HCT116 (cell line): ENCODE measurements around the gene SPRYD4. TPM values are rescaled to one million over a fixed set of nuclear protein-coding genes. Genes with fewer than 3 reads are reported as not detected.

Experiments
- ATAC-seq: fragments of 200-7000 bp; cut with Tn5 transposase; 2 replicates; pipeline ENCODE4 v1.9.1; 2020; ENCODE audit warnings: mild to moderate bottlenecking, moderate library complexity
- BruUV-seq: library from RNA; stranded (reverse); fragments of 400-500 nt; replicated peaks from 2 replicates; lab custom pipeline; 2021; lab: Mats Ljungman, UMichigan
- CTCF ChIA-PET: fragments of 300-600 bp; sonication (Branson Sonifier 250); formaldehyde crosslinking; loops from one replicate; lab custom pipeline; 2021; ENCODE audit warnings: antibody characterized with exemption; lab: Charles Lee
- POLR2A ChIA-PET: fragments of 300-600, 350-600 bp; sonication (Branson Sonifier 250); formaldehyde crosslinking; loops from one replicate; lab custom pipeline; 2021; ENCODE audit warnings: antibody characterized with exemption; lab: Charles Lee
- RAD21 ChIA-PET, 2 experiments: fragments of 300-600 bp; sonication (Branson Sonifier 250); formaldehyde crosslinking; loops; one replicate each; lab custom pipeline; 2023; ENCODE audit warnings: low total read pairs in 2 of 2; ENCODE audit not compliant: uncharacterized antibody in 2 of 2, unreplicated experiment in 2 of 2, low non-redundant PET in 1 of 2; lab: Charles Lee
- DNase-seq: peaks from one replicate; pipeline ENCODE4 v3.0.0-alpha.2; 2010; ENCODE audit warnings: low read depth, low spot score
- H2AFZ ChIP-seq: fragments of 200-600 bp; shearing (Covaris generic), sonication (generic); 2 replicates; pipeline ENCODE4 v1.6.1; 2017; ENCODE audit warnings: low read depth, mixed run types, mixed read lengths, antibody characterized with exemption, low read length; ENCODE audit not compliant: poor library complexity, severe bottlenecking
- H3K27ac ChIP-seq: 2 replicates; pipeline ENCODE4 v1.5.1; 2012; ENCODE audit warnings: low read depth, low read length
- H3K27me3 ChIP-seq: fragments of 200-600 bp; sonication (generic); 2 replicates; pipeline ENCODE4 v1.6.1; 2016; ENCODE audit warnings: mixed run types, low read length, mixed read lengths; ENCODE audit not compliant: insufficient read depth
- H3K36me3 ChIP-seq, 2 experiments: fragments of 200-500 bp in 1 of 2; fragments of 200-600 bp in 1 of 2; sonication (Bioruptor generic) in 1 of 2; sonication (generic) in 1 of 2; 2 replicates each; pipeline versions ENCODE4 v1.5.1 to v1.6.1; 2014 to 2016; ENCODE audit warnings: low read length in 2 of 2, inconsistent platforms in 1 of 2, mixed read lengths in 1 of 2, mixed run types in 1 of 2; ENCODE audit not compliant: insufficient read depth in 2 of 2, control insufficient read depth in 1 of 2
- H3K4me1 ChIP-seq, 2 experiments: fragments of 200-600 bp in 1 of 2; sonication (generic) in 1 of 2; 2 replicates each; pipeline versions ENCODE4 v1.5.1 to v1.6.1; 2012 to 2017; ENCODE audit warnings: low read length in 2 of 2, inconsistent platforms in 1 of 2, mild to moderate bottlenecking in 1 of 2, mixed read lengths in 1 of 2, mixed run types in 1 of 2, moderate library complexity in 1 of 2; ENCODE audit not compliant: insufficient read depth in 2 of 2, control insufficient read depth in 1 of 2
- H3K4me2 ChIP-seq: fragments of 200-600 bp; sonication (generic); 2 replicates; pipeline ENCODE4 v1.6.1; 2017; ENCODE audit warnings: mixed run types, low read length, mixed read lengths
- H3K4me3 ChIP-seq, 2 experiments: fragments of 200-600 bp in 1 of 2; sonication (generic) in 1 of 2; replicated peaks in 1 of 2; 2 replicates each; pipeline ENCODE4 v1.5.1; 2011 to 2016; ENCODE audit warnings: low read length in 2 of 2, control low read depth in 1 of 2, low read depth in 1 of 2, mild to moderate bottlenecking in 1 of 2, mixed read lengths in 1 of 2, mixed run types in 1 of 2
- H3K79me2 ChIP-seq: fragments of 200-600 bp; sonication (generic); 2 replicates; pipeline ENCODE4 v1.6.1; 2017; ENCODE audit warnings: mild to moderate bottlenecking, mixed run types, low read length, moderate library complexity, mixed read lengths; ENCODE audit not compliant: insufficient read depth
- H3K9ac ChIP-seq: fragments of 200-600 bp; sonication (generic); 2 replicates; pipeline ENCODE4 v1.6.1; 2016; ENCODE audit warnings: low read length, mixed read lengths
- H3K9me2 ChIP-seq: fragments of 200-600 bp; sonication (generic), shearing (Covaris generic); 2 replicates; pipeline ENCODE4 v1.6.1; 2017; ENCODE audit warnings: mixed run types, mild to moderate bottlenecking, moderate library complexity; ENCODE audit not compliant: insufficient read depth
- H3K9me3 ChIP-seq, 2 experiments: fragments of 200-500 bp in 1 of 2; fragments of 200-600 bp in 1 of 2; sonication (Bioruptor generic) in 1 of 2; sonication (generic) in 1 of 2; 2 replicates each; pipeline ENCODE4 v1.6.1; 2014 to 2017; ENCODE audit warnings: low read length in 2 of 2, mixed read lengths in 2 of 2, inconsistent platforms in 1 of 2, low read depth in 1 of 2, mild to moderate bottlenecking in 1 of 2, mixed run types in 1 of 2, moderate library complexity in 1 of 2; ENCODE audit not compliant: control insufficient read depth in 1 of 2, insufficient read depth in 1 of 2
- H4K20me1 ChIP-seq: fragments of 200-600 bp; sonication (generic), shearing (Covaris generic); 2 replicates; pipeline ENCODE4 v1.6.1; 2017; ENCODE audit warnings: mixed run types, mild to moderate bottlenecking, moderate library complexity; ENCODE audit not compliant: insufficient read depth
- ATF3 ChIP-seq: IDR thresholded peaks from 2 replicates; pipeline ENCODE4 v1.6.1; 2012
- CEBPB ChIP-seq: IDR thresholded peaks from 2 replicates; pipeline ENCODE4 v1.6.1; 2012; ENCODE audit warnings: low read depth
- EGR1 ChIP-seq: IDR thresholded peaks from 2 replicates; pipeline ENCODE4 v1.6.1; 2012; ENCODE audit warnings: low read depth
- EZH2 ChIP-seq: fragments of 200-600 bp; sonication (generic); IDR thresholded peaks from 2 replicates; pipeline ENCODE4 v1.6.1; 2017; ENCODE audit warnings: antibody characterized with exemption, mixed run types
- EZH2phosphoT487 ChIP-seq: fragments of 200-600 bp; IDR thresholded peaks from 2 replicates; pipeline ENCODE4 v1.6.1; 2018; ENCODE audit warnings: antibody characterized with exemption, borderline replicate concordance
- POLR2AphosphoS5 ChIP-seq: IDR thresholded peaks from 2 replicates; pipeline ENCODE4 v1.6.1; 2011; ENCODE audit warnings: mild to moderate bottlenecking, low read depth, low read length, moderate library complexity
- SP1 ChIP-seq: IDR thresholded peaks from 2 replicates; pipeline ENCODE4 v1.6.1; 2012; ENCODE audit warnings: low read depth
- SRF ChIP-seq: IDR thresholded peaks from 2 replicates; pipeline ENCODE4 v1.6.1; 2012; ENCODE audit warnings: low read depth
- YY1 ChIP-seq: IDR thresholded peaks from 2 replicates; pipeline ENCODE4 v1.6.1; 2011; ENCODE audit warnings: low read length, low read depth, moderate library complexity, mild to moderate bottlenecking; ENCODE audit not compliant: insufficient replicate concordance; ENCODE audit errors: extremely low read depth
- ZFX ChIP-seq: fragments of 450-650 bp; IDR thresholded peaks from 2 replicates; pipeline ENCODE4 v1.6.1; 2017
- intact Hi-C: fragments of 100-400 bp; cut with micrococcal nuclease; formaldehyde crosslinking; loops from 2 replicates; pipeline ENCODE4 v1.10.0; 2022
- total RNA-seq: library from RNA; stranded (reverse); gene quantifications from one replicate; pipeline ENCODE4 v1.2.1, GENCODE V29; 2021; ENCODE audit not compliant: unreplicated experiment

SPRYD4 gene
- total RNA-seq, 1 experiment from 2014 or later, result 2.5 TPM

GRCh38 chr12:56420411-56420810 lies 48.0 kb upstream of the SPRYD4 start:
- Histone ChIP-seq H3K4me3 (no peak overlapping the region), H4K20me1 (no peaks in the 10 kb centered on the region), H3K27me3 (no peaks in the 10 kb centered on the region), H3K9me3 (no peaks in the 10 kb centered on the region), H3K9ac (no peak overlapping the region), H3K79me2 (no peaks in the 10 kb centered on the region), H3K27ac (no peak overlapping the region), H3K36me3 (peaks cover 28 to 40% of the 10 kb centered on the region in 2 experiments; a peak in 3 of 4 replicates), H3K9me2 (no peaks in the 10 kb centered on the region), H3K4me1 (no peaks in the 10 kb centered on the region), H2AFZ (no peak overlapping the region), H3K4me2 (no peak overlapping the region)
- CTCF ChIA-PET, result no interaction called here
- DNase-seq, result no peak
- intact Hi-C loops, result no loop called here
- POLR2A ChIA-PET, result no interaction called here
- ATAC-seq, result no peak
- TF ChIP-seq SP1 (no peak), ZFX (no peak), EZH2phosphoT487 (no peak), SRF (no peak), EZH2 (no peak), EGR1 (no peak), YY1 (no peak), POLR2AphosphoS5 (no peak), CEBPB (no peak)
- RAD21 ChIA-PET, result no interaction called here
- BruUV-seq, result no TSS peak

- peaks cover 26 to 53% of the 10 kb centered on the region in 2 experiments; a peak in 3 of 4 replicates for H3K36me3 ChIP-seq
- no peak overlapping the region for H3K27ac ChIP-seq
- no peaks in the 10 kb centered on the region for H3K9me2 ChIP-seq
- DNase-seq (no peak), ATAC-seq (no peak)
- H3K4me3 ChIP-seq, result no peak overlapping the region
- H3K27me3 ChIP-seq, result no peaks in the 10 kb centered on the region
- no peak overlapping the region for H3K4me2 ChIP-seq
- H4K20me1 ChIP-seq, result no peaks in the 10 kb centered on the region
- no peaks in the 10 kb centered on the region for H3K4me1 ChIP-seq
- ChIA-PET CTCF (no interaction called here), RAD21 (no interaction called here), POLR2A (no interaction called here)
- H2AFZ ChIP-seq, result no peak overlapping the region
- intact Hi-C loops, result no loop called here
- no peak overlapping the region for H3K9ac ChIP-seq
- no TSS peak for BruUV-seq
- H3K79me2 ChIP-seq, result no peaks in the 10 kb centered on the region
- TF ChIP-seq POLR2AphosphoS5, result no peak
- no peak for TF ChIP-seq ATF3
- H3K9me3 ChIP-seq, result no peaks in the 10 kb centered on the region
Measured at GRCh38 chr12:56425193-56425592, 43.2 kb upstream of the SPRYD4 start.
